Fibroblast of the aortic adventitia (primary cell): ENCODE measurements around the gene KRTAP10-8. TPM values are rescaled to one million over a fixed set of nuclear protein-coding genes. Genes with fewer than 3 reads are reported as not detected.
"Not testable (repeated sequence)": the region's sequence is repeated elsewhere in the genome, so short reads cannot be mapped to it uniquely, and the experiment has no call there.

ENCODE experiments used
- DNase-seq: peaks from one replicate; pipeline ENCODE4 v3.0.0-alpha.2; 2010; ENCODE audit warnings: low read depth
- H3K4me3 ChIP-seq: 2 replicates; pipeline ENCODE4 v1.5.1; 2011; ENCODE audit warnings: low read depth, mild to moderate bottlenecking, control low read depth, low read length, moderate library complexity
- total RNA-seq: library from RNA; depleted of rRNA; stranded (reverse); fragments of >200 nt; gene quantifications from 2 replicates; pipeline ENCODE4 v1.2.3, GENCODE V29; 2012; ENCODE audit warnings: low replicate concordance
- TF ChIP-seq, protein P1 (sequence below): IDR thresholded peaks from 2 replicates; pipeline ENCODE4 v1.5.1; 2011; ENCODE audit warnings: mild to moderate bottlenecking, low read length, control low read depth, inconsistent platforms; ENCODE audit not compliant: insufficient read depth

The KRTAP10-8 gene
- total RNA-seq, 1 donor: not detected

DNA sequence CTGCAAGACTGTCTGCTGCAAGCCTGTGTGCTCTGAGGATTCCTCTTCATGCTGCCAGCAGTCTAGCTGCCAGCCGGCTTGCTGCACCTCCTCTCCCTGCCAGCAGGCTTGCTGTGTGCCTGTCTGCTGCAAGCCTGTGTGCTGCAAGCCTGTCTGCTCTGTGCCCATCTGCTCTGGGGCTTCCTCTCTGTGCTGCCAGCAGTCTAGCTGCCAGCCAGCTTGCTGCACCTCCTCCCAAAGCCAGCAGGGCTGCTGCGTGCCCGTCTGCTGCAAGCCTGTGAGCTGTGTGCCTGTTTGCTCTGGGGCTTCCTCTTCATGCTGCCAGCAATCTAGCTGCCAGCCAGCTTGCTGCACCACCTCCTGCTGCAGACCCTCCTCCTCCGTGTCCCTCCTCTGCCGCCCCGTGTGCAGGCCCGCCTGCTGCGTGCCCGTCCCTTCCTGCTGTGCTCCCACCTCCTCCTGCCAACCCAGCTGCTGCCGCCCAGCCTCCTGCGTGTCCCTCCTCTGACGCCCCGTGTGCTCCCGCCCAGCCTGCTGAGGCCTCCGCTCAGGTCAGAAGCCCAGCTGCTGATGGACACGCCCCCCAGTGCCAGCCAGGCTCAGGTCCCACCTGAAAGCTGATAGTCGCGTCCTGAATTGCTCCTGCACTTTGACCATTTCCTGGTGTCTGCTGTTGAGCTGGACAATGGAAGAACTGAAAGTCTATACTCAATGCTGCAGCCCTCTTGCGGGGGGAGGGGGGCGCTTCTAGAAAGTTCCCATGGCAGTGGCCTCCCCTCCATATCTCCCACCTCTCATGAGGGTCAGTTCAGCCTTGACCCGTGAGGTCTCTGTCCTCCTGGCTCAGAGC is 37.2 kb upstream of the KRTAP10-8 start:
- H3K4me3 ChIP-seq: no peak overlapping the region
- no peak for DNase-seq
- TF ChIP-seq, protein P1, sequence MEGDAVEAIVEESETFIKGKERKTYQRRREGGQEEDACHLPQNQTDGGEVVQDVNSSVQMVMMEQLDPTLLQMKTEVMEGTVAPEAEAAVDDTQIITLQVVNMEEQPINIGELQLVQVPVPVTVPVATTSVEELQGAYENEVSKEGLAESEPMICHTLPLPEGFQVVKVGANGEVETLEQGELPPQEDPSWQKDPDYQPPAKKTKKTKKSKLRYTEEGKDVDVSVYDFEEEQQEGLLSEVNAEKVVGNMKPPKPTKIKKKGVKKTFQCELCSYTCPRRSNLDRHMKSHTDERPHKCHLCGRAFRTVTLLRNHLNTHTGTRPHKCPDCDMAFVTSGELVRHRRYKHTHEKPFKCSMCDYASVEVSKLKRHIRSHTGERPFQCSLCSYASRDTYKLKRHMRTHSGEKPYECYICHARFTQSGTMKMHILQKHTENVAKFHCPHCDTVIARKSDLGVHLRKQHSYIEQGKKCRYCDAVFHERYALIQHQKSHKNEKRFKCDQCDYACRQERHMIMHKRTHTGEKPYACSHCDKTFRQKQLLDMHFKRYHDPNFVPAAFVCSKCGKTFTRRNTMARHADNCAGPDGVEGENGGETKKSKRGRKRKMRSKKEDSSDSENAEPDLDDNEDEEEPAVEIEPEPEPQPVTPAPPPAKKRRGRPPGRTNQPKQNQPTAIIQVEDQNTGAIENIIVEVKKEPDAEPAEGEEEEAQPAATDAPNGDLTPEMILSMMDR: no peak

DNA sequence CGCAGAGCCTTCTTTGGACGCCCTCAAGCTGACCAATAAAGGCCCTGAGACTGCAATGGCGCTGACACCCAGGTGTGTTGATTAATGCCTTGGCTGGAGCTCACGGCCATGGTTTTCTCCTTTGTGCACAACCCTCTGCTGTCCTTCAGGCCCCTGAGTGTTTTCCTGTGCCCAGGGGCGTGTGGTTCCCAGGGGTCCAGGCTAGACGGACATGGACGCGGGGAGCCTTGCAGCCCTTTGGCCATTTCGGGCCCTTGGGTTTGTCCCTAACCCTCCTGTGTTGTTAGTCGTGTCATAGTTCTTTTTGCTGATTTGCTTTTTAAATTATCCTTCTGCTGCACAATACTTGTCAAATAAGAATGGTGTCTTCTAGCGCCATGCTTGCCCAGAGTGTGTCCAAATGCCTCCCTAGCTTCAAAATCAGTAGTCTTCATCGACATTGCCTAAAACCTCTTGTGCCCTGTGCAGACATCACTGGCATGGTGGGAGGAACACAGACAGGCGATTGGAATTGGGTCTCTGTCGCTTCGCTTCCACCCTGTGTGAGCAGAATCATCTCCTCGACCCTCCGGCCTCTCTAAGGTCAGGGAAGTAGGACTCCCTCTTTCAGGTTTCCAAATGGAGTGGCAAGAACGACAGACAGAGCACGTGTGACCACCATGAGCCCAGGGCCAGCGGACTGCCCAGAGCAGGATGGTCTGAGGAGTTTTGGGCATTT is 36.4 kb upstream of the KRTAP10-8 start:
- H3K4me3 ChIP-seq: no peak overlapping the region
- no peak for DNase-seq
- TF ChIP-seq, protein P1: no peak

DNA sequence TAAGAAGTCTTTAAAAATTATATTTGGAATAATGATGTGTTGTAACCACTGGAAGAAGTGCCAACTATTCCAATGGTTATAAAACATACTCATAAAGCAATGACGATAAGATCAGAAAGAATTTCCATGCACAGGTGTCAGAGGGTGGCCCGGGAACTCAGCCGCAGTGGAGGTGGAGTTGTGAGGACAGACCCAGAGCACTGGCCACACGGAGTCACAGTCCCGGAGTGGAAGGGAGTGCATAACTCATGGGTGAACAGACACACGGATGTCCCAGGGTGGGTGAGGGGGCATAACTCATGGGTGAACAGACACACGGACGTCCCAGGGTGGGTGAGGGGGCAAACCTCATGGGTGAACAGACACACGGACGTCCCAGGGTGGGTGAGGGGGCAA is 35.9 kb upstream of the KRTAP10-8 start:
- TF ChIP-seq, protein P1: no peak
- no peak for DNase-seq
- H3K4me3 ChIP-seq: no peak overlapping the region

DNA sequence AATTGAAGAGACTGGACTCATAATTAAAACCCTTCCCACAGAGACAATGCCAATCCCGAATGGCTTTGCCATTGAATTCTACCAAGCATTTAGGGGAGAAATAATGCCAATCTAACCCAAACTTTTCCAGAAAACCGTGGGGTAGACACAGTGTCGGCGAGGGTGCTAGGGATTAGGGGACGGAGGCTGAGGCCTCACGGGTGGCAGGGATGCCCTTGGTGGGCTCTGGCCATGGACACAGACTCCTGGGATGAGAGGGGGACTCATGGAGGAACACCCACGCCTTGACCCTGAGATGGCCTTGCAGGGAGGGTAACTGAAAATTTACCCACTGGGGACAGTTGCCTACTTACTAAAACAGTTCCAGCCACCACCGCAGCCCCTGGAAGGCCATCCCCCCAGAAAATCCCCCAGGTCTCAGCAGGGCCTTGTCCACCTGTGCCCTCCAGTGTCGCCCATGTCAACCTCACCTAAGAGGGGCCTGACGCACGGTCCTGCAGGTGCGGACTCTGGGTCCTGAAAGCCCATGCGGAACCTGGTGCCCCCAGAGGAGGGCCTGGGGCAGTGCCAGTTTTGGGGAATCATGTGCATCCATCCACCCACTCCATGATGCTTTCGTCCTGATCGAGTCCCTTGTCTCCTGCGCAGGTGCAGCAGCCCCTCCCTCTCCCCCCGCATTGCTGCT is 33.4 kb upstream of the KRTAP10-8 start:
- no peak overlapping the region for H3K4me3 ChIP-seq

DNA sequence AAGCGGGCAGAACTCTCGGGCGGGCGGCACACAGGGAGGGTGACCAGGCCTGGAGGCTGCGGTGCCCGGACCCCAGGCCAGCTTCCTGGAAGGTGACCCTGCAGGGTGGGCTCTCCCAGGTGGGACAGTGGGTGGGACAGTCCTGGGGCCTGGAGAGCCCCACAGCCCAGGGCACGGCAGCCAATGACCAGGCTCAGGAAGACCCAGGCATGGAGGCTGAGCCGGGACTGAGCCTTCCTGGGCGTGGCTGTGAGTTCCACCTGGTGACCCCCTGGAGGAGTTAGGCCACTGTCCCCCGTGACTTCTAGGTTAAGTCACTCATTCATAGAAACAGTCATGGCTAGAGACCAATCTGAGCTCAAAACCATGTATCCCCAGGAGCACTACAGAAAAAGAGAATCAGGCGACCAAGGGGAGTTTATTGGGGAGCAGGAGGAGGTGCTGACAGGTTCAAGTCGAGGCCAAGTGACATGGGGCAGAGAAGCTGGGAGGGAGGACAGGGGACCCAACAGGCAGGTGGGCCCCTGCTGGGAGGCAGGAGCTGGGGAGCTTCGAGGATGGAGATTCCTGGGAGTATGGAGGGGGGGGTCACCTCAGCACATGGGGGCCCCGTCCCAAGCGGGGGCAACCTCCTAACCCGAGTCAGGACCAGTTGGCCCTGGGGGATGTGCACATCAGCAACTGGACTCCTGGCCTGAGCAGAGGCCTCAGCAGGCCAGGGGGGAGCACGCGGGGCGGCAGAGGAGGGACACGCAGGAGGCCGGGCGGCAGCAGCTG is 32.6 kb upstream of the KRTAP10-8 start:
- H3K4me3 ChIP-seq: no peak overlapping the region
- TF ChIP-seq, protein P1: no peak
- DNase-seq: no peak

More for the DNA sequence above, 33.4 kb upstream of the KRTAP10-8 start:
- DNase-seq: no peak
- TF ChIP-seq, protein P1: no peak

DNA sequence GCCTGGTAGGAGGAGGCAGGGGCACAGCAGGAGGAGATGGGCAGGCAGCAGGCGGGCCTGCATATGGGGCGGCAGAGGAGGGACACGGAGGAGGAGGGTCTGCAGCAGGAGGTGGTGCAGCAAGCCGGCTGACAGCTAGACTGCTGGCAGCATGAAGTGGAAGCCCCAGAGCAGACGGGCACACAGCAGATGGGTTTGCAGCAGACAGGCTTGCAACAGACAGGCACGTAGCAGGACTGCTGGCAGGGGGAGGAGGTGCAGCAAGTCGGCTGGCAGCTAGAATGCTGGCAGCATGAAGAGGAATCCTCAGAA is 32.1 kb upstream of the KRTAP10-8 start:
- no peak for DNase-seq
- H3K4me3 ChIP-seq: no peak overlapping the region
- TF ChIP-seq, protein P1: no peak

DNA sequence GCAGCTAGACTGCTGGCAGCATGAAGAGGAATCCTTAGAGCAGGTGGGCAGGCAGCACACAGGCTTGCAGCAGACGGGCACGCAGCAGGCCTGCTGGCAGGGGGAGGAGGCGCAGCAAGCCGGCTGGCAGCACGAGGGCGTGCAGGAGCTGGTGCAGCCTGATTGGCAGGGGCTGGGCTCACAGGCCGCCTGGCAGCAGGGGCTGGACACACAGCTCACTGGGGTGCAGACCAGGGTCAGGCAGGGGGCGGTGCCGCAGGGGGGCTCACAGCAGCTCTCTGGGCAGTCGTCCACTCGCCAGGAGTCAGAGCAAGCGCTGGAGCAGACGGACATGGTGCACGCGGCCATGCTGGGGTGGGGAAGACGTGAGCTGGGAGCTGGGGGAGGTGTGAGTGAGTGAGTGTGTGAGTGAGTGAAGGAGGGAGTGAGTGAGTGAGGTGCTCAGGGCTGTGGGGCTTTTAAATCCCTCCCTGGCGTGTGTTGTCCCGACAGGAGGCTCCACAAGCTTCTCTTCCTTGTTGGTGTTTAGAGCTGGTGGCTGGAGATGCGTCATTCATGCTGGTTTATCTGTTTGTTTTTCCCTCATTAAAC is 31.6 kb upstream of the KRTAP10-8 start, which contains the start of gene KRTAP10-5:
Gene KRTAP10-5, minus strand, starts transcription at position 374 of the 591 bp plus-strand sequence. Its CDS starts 26 bp downstream, at position 348.
- not testable (repeated sequence) for DNase-seq

More for the DNA sequence above, 31.6 kb upstream of the KRTAP10-8 start, which contains the start of gene KRTAP10-5:
- H3K4me3 ChIP-seq: not testable (repeated sequence)
